Measurements from ENCODE around the gene CXCL10. TPM values are rescaled to one million over a fixed set of nuclear protein-coding genes. Genes with fewer than 3 reads are reported as not detected.

Gene CXCL10
- total and polyA plus RNA-seq, 4 donors: 1.3 to 18.6 (median 2.8) TPM

DNA sequence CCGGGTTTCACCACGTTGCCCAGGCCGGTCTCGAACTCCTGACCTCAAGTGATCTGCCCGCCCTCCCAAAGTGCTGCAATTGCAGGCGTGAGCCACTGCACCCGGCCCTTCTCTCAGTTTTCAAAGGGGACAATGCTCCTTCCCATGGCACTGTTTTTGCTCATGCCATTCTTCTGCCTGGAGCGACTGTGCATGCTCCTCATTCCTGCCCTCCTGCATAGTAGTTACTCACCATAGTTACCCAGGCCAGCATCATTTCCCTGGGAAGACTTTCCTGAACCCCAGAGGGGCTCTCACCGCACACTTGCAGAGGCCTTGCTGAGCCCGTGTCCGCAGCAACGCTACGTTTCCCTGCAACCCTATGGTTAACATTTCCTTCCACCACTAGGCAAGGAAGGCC, 12.7 kb downstream of the CXCL10 start:
- 97% methylated on average over 13 of the region's 13 CpGs for WGBS, 2 donors
- ATAC-seq (ENCODE audit: insufficient read depth, low FRiP score) (no peak), DNase-seq (no peak)
- H3K4me1 ChIP-seq (ENCODE audit: control insufficient read depth in 5 of 5, insufficient read depth in 5 of 5, low read length in 5 of 5): no peaks in the 10 kb centered on the region
- H3K36me3 ChIP-seq (ENCODE audit: control insufficient read depth in 4 of 4, insufficient read depth in 4 of 4, low read length in 4 of 4): no peaks in the 10 kb centered on the region
- peaks cover 0 to 6% (median 0%) of the 10 kb centered on the region in 3 donors for H3K27me3 ChIP-seq (ENCODE audit: control insufficient read depth in 3 of 3, insufficient read depth in 3 of 3, low read length in 2 of 3)
- H3K4me3 ChIP-seq: no peak overlapping the region
- H3K9ac ChIP-seq (ENCODE audit: insufficient read depth in 1 of 2, low read length in 2 of 2): no peak overlapping the region
- H3K9me3 ChIP-seq (ENCODE audit: control insufficient read depth in 4 of 4, insufficient read depth in 3 of 4, low read length in 3 of 4): no peaks in the 10 kb centered on the region
- H3K27ac ChIP-seq (ENCODE audit: low read depth in 1 of 2, low read length in 1 of 2): no peak overlapping the region
- no peak for TF ChIP-seq CTCF (IDR thresholded peaks at IDR 0.05; ENCODE audit: control extremely low read depth, extremely low read depth)

DNA sequence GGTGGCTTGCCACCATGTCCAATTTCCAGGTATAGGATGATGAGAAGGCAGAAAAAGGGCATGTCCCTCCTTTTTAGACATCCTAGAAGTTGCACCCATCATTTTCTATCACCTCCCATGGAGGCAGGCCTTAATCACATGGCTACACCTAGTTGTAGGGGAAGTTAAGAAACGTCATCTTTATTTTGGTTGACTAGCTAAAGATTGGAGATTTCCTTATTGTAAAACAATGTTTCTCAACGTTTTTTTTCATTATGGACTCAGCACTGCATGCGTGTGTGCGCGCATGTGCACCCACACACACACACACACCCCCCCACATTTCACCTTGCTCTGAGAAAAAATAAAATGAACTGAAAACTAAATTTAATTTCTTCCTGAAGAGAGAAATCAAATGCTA, 14.0 kb downstream of the CXCL10 start:
- Histone ChIP-seq H3K4me3 (no peak overlapping the region), H3K4me1 (ENCODE audit: control insufficient read depth in 5 of 5, insufficient read depth in 5 of 5, low read length in 5 of 5) (no peaks in the 10 kb centered on the region), H3K27ac (ENCODE audit: low read depth in 1 of 2, low read length in 1 of 2) (no peak overlapping the region), H3K36me3 (ENCODE audit: control insufficient read depth in 4 of 4, insufficient read depth in 4 of 4, low read length in 4 of 4) (no peaks in the 10 kb centered on the region), H3K9me3 (ENCODE audit: control insufficient read depth in 4 of 4, insufficient read depth in 3 of 4, low read length in 3 of 4) (no peaks in the 10 kb centered on the region), H3K9ac (ENCODE audit: insufficient read depth in 1 of 2, low read length in 2 of 2) (no peak overlapping the region), H3K27me3 (ENCODE audit: control insufficient read depth in 3 of 3, insufficient read depth in 3 of 3, low read length in 2 of 3) (peaks cover 0 to 6% (median 0%) of the 10 kb centered on the region in 3 donors)
- DNase-seq: no peak
- ATAC-seq (ENCODE audit: insufficient read depth, low FRiP score): no peak
- no peak for TF ChIP-seq CTCF (IDR thresholded peaks at IDR 0.05; ENCODE audit: control extremely low read depth, extremely low read depth)
- 66 to 84% methylated on average over 5 of the region's 5 CpGs for WGBS, 2 donors

GRCh38 chr4:76007089-76007862, 16.0 kb downstream of the CXCL10 start, which contains the start of gene CXCL9:
TSS of gene CXCL9 (minus strand) at chr4:76007509. CDS start at chr4:76007449, 60 bp downstream.
- no peaks in the 10 kb centered on the region for H3K4me1 ChIP-seq (ENCODE audit: control insufficient read depth in 5 of 5, insufficient read depth in 5 of 5, low read length in 5 of 5)
- no peak within 1 kb of the TSS for H3K9ac ChIP-seq (ENCODE audit: insufficient read depth in 1 of 2, low read length in 2 of 2)
- no peak within 1 kb of the TSS for H3K4me3 ChIP-seq
- ATAC-seq (ENCODE audit: insufficient read depth, low FRiP score) (no peak), DNase-seq (no peak)
- H3K27me3 ChIP-seq (ENCODE audit: control insufficient read depth in 3 of 3, insufficient read depth in 3 of 3, low read length in 2 of 3): peaks cover 0 to 10% (median 0%) of the 10 kb centered on the region in 3 donors
- no peak within 1 kb of the TSS for H3K27ac ChIP-seq (ENCODE audit: low read depth in 1 of 2, low read length in 1 of 2)
- H3K36me3 ChIP-seq (ENCODE audit: control insufficient read depth in 4 of 4, insufficient read depth in 4 of 4, low read length in 4 of 4): no peaks in the 10 kb centered on the region
- no peaks in the 10 kb centered on the region for H3K9me3 ChIP-seq (ENCODE audit: control insufficient read depth in 4 of 4, insufficient read depth in 3 of 4, low read length in 3 of 4)
- no peak for TF ChIP-seq CTCF (IDR thresholded peaks at IDR 0.05; ENCODE audit: control extremely low read depth, extremely low read depth)
- WGBS, 2 donors: 84 to 88% methylated on average over 1 of the region's 1 CpG

All from lung (tissue), 12 donors.